Mucosa of gallbladder (tissue), 1 donor: Measurements from ENCODE around the gene ANKRD18B. TPM values are rescaled to one million over a fixed set of nuclear protein-coding genes. Genes with fewer than 3 reads are reported as not detected.
"Not testable (repeated sequence)": the region's sequence is repeated elsewhere in the genome, so short reads cannot be mapped to it uniquely, and the experiment has no call there.

Experiments used
- DNase-seq: peaks from one replicate; pipeline ENCODE4 v3.0.0-alpha.2; 2020; ENCODE audit warnings: low spot score
- total RNA-seq: library from RNA; stranded (reverse); gene quantifications from one replicate; pipeline ENCODE4 v1.2.1, GENCODE V29; 2021
- donor health status: DM: no; HTN: no; CAD: no.

ANKRD18B gene
- total RNA-seq, 1 donor from 2014 or later = 2.1 TPM

- DNase-seq = no peak
Measured at GRCh38 chr9:33611358-33611757, 87.3 kb downstream of the ANKRD18B start.

- DNase-seq = not testable (repeated sequence)
Measured at GRCh38 chr9:33612410-33612809, 88.4 kb downstream of the ANKRD18B start.

GRCh38 chr9:33614001-33614687, 90.1 kb downstream of the ANKRD18B start:
- DNase-seq = no peak

- not testable (repeated sequence) for DNase-seq
Measured at GRCh38 chr9:33618370-33618769, 94.3 kb downstream of the ANKRD18B start.

GRCh38 chr9:33619666-33620404, 95.8 kb downstream of the ANKRD18B start:
- no peak for DNase-seq

- DNase-seq = no peak
Measured at GRCh38 chr9:33620738-33621439, 96.8 kb downstream of the ANKRD18B start.

Other genes starting within 250 kb of the ANKRD18B start
- 30.1 TPM for gene NFX1, start 233.7 kb upstream of the ANKRD18B start, total RNA-seq
- 15.0 TPM for gene AQP7, start 121.7 kb upstream of the ANKRD18B start, total RNA-seq
- gene AQP3, start 76.7 kb upstream of the ANKRD18B start, total RNA-seq = 26.2 TPM
- gene NOL6, start 50.3 kb upstream of the ANKRD18B start, total RNA-seq = 18.9 TPM